Measurements from ENCODE around the gene SOX9. TPM values are rescaled to one million over a fixed set of nuclear protein-coding genes. Genes with fewer than 3 reads are reported as not detected.
"Not testable (repeated sequence)": the region's sequence is repeated elsewhere in the genome, so short reads cannot be mapped to it uniquely, and the experiment has no call there.

SOX9 gene
- total and polyA plus RNA-seq, 8 donors: 22.7 to 76.1 (median 30.5) TPM

DNA sequence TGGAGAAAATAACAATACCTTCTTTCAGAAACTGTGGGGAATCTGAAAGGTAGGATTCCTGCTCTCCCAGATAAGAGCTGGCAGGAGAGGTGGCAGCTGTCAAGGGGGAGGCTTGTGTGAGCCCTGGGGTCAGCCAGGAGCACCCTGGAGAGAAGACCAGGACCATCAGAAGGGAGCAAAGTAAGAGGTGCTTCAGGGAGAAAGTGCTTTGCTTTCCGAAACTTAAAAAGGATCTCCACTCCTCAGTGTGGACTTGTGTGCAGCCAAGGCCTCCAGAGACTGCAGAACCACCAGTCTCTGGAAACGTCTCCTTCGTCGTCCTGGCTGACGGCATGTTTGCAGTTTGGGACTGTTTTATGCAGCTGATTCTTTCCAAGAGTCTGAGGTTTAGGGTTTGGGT, 13.7 kb upstream of the SOX9 start:
- Histone ChIP-seq H3K27ac (no peak overlapping the region), H3K36me3 (no peaks in the 10 kb centered on the region), H3K4me3 (no peak overlapping the region), H3K4me1 (peaks cover 0 to 5% (median 0%) of the 10 kb centered on the region in 3 donors), H3K27me3 (no peaks in the 10 kb centered on the region), H3K9me3 (no peaks in the 10 kb centered on the region)
- 67 to 68% methylated on average over 5 of the region's 5 CpGs for WGBS, 2 donors
- TF ChIP-seq, protein P1, sequence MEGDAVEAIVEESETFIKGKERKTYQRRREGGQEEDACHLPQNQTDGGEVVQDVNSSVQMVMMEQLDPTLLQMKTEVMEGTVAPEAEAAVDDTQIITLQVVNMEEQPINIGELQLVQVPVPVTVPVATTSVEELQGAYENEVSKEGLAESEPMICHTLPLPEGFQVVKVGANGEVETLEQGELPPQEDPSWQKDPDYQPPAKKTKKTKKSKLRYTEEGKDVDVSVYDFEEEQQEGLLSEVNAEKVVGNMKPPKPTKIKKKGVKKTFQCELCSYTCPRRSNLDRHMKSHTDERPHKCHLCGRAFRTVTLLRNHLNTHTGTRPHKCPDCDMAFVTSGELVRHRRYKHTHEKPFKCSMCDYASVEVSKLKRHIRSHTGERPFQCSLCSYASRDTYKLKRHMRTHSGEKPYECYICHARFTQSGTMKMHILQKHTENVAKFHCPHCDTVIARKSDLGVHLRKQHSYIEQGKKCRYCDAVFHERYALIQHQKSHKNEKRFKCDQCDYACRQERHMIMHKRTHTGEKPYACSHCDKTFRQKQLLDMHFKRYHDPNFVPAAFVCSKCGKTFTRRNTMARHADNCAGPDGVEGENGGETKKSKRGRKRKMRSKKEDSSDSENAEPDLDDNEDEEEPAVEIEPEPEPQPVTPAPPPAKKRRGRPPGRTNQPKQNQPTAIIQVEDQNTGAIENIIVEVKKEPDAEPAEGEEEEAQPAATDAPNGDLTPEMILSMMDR (IDR thresholded peaks at IDR 0.05): no peak
- DNase-seq (no peak), ATAC-seq (no peak), FAIRE-seq (no peak)
- intact Hi-C loops (cut with DNase I): no loop called here

DNA sequence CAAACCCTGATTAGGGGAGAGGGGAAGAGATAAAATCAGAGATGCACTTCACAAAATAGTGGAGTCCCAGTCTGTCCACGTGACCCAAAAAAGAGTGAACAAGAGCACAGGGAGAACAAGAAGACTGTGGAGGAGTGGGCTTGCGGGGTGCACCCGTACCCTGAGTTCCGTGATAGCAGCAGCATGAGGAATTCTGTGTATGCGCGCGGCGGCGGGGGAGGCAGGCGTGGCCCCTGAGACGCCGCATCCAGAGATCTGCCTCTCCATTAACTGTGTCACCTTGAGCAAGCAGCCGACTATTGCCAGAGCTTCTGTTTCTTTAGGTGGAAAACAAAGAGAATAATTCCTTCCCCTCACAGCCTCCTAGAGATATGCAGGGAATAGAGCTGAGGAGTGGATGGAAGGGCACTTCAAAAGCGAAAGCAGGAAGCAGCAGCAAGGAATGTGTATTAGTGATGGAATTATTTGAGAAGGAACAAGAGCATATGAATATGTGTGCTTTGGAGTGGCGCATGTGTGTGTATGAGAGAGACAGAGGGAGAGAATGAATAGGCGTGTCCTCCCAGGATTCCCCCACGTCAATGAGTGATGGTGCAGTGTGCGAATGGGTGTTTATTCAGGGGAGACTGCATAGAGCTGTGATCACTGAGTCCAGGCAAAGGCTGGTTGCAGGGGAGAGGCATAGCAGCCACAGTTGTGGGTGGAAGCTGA, 10.4 kb upstream of the SOX9 start:
- intact Hi-C loops (cut with DNase I): loop anchor here in 2 of 3 donors (10.0 kb wide), 3 partner anchors 66 to 636 kb away; no protein-coding TSS in a partner anchor
- Histone ChIP-seq H3K27ac (no peak overlapping the region), H3K9me3 (no peaks in the 10 kb centered on the region), H3K4me3 (no peak overlapping the region), H3K4me1 (peaks cover 0 to 5% (median 0%) of the 10 kb centered on the region in 3 donors), H3K27me3 (no peaks in the 10 kb centered on the region), H3K36me3 (no peaks in the 10 kb centered on the region)
- ATAC-seq: peak in 1 of 4 donors; percentile 12
- WGBS, 2 donors: 84 to 86% methylated on average over 18 of the region's 18 CpGs
- no peak for FAIRE-seq
- TF ChIP-seq, protein P1 (IDR thresholded peaks at IDR 0.05): no peak
- no peak for DNase-seq

DNA sequence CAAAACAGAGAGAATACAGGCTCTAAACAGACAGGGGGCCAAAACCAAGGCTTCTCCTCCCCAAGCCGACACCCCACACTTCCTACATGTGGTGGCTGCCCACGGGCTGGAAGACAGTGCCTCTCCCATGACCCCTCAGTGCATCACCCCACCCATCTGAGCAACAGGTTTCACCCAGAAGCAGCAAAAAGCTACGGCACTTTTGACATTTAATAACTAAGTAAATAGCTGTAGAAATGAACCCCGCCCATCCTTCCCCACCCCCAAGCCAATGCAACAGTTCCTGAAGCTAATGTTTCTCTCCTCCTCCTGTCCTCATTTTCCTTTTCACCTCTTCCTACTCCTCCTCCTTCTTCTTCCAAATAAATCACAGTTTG, 9.9 kb upstream of the SOX9 start:
- TF ChIP-seq, protein P1 (IDR thresholded peaks at IDR 0.05): no peak
- Histone ChIP-seq H3K27ac (no peak overlapping the region), H3K27me3 (no peaks in the 10 kb centered on the region), H3K36me3 (no peaks in the 10 kb centered on the region), H3K9me3 (no peaks in the 10 kb centered on the region), H3K4me1 (peaks cover 0 to 5% (median 0%) of the 10 kb centered on the region in 3 donors), H3K4me3 (no peak overlapping the region)
- no peak for DNase-seq
- no peak for FAIRE-seq
- intact Hi-C loops (cut with DNase I): loop anchor here in 2 of 3 donors (10.0 kb wide), 3 partner anchors 66 to 636 kb away; no protein-coding TSS in a partner anchor
- ATAC-seq: no peak
- 56 to 62% methylated on average over 4 of the region's 4 CpGs for WGBS, 2 donors

GRCh38 chr17:72111336-72111923, 9.4 kb upstream of the SOX9 start:
- ATAC-seq: no peak
- TF ChIP-seq, protein P1 (IDR thresholded peaks at IDR 0.05): no peak

DNA sequence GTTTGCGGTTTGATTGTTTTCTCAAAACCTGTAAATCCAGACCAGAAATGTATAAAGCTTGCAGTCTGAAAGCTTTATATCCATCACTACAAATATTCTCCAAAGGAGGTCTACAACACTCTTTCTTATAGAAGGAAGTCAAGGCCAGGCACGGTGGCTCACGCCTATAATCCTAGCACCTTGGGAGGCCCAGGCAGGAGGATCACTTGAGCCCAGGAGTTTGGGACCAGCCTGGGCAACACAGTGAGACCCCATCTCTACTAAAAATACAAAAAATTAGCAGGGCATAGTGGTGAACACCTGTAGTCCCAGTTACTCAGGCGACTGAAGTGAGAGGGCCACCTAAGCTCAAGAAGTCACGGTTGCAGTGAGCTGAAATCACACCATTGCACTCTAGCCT, 8.9 kb upstream of the SOX9 start:
- not testable (repeated sequence) for H3K9me3 ChIP-seq, DNase-seq, H3K4me3 ChIP-seq, H3K36me3 ChIP-seq, H3K27me3 ChIP-seq, FAIRE-seq, H3K27ac ChIP-seq, ATAC-seq, H3K4me1 ChIP-seq
- 96 to 97% methylated on average over 5 of the region's 5 CpGs for WGBS, 2 donors
- intact Hi-C loops (cut with DNase I): loop anchor here in 2 of 3 donors (10.0 kb wide), 3 partner anchors 67 to 637 kb away; no protein-coding TSS in a partner anchor

More at GRCh38 chr17:72111336-72111923, 9.4 kb upstream of the SOX9 start:
- Histone ChIP-seq H3K36me3 (no peaks in the 10 kb centered on the region), H3K27me3 (no peaks in the 10 kb centered on the region), H3K4me3 (no peak overlapping the region), H3K27ac (no peak overlapping the region), H3K9me3 (no peaks in the 10 kb centered on the region), H3K4me1 (peaks cover 0 to 1% (median 0%) of the 10 kb centered on the region in 3 donors)
- DNase-seq: no peak
- intact Hi-C loops (cut with DNase I): loop anchor here in 2 of 3 donors (10.0 kb wide), 3 partner anchors 67 to 637 kb away; no protein-coding TSS in a partner anchor
- WGBS, 2 donors: 69 to 73% methylated on average over 10 of the region's 10 CpGs
- FAIRE-seq: no peak
